MG63 (cell line): ENCODE results near the gene WWOX. TPM values are rescaled to one million over a fixed set of nuclear protein-coding genes. Genes with fewer than 3 reads are reported as not detected.

ENCODE experiments used
- DNase-seq: peaks from one replicate; pipeline ENCODE4 v3.0.0-alpha.2; 2020
- H3K27me3 ChIP-seq: fragments of 250-450 bp; sonication (Bioruptor Pico); 2 replicates; pipeline ENCODE4 v1.5.1; 2020; ENCODE audit warnings: mild to moderate bottlenecking, moderate library complexity
- H3K36me3 ChIP-seq: fragments of 250-450 bp; sonication (Bioruptor Pico); 2 replicates; pipeline ENCODE4 v1.5.1; 2020; ENCODE audit warnings: mild to moderate bottlenecking, moderate library complexity
- H3K4me3 ChIP-seq: fragments of 250-450 bp; sonication (Bioruptor Pico); 2 replicates; pipeline ENCODE4 v1.5.1; 2020; ENCODE audit warnings: mild to moderate bottlenecking, moderate library complexity
- H3K9me3 ChIP-seq: fragments of 250-450 bp; sonication (Bioruptor Pico); 2 replicates; pipeline ENCODE4 v1.5.1; 2020; ENCODE audit warnings: mild to moderate bottlenecking, moderate library complexity
- total RNA-seq: library from RNA; depleted of rRNA; stranded (reverse); fragments of >200 nt; shearing (Covaris generic); gene quantifications from 2 replicates; pipeline ENCODE4 v1.2.3, GENCODE V29; 2014; ENCODE audit warnings: low replicate concordance

Gene WWOX
- total RNA-seq, 1 experiment from 2014 or later, result 11.4 TPM

- no peak for DNase-seq
- no peaks in the 10 kb centered on the region for H3K27me3 ChIP-seq
- H3K4me3 ChIP-seq, result no peak overlapping the region
- H3K9me3 ChIP-seq, result no peaks in the 10 kb centered on the region; the same call in 1 of the 2 replicates
- H3K36me3 ChIP-seq, result no peaks in the 10 kb centered on the region
These were observed 64.6 kb downstream of the WWOX start for GRCh38 chr16:78163772-78164670.

GRCh38 chr16:78170494-78170933, 71.1 kb downstream of the WWOX start:
- no peaks in the 10 kb centered on the region for H3K36me3 ChIP-seq
- peaks cover 1% of the 10 kb centered on the region for H3K9me3 ChIP-seq
- no peak for DNase-seq
- no peak overlapping the region for H3K4me3 ChIP-seq
- H3K27me3 ChIP-seq, result no peaks in the 10 kb centered on the region

- Histone ChIP-seq H3K27me3 (no peaks in the 10 kb centered on the region), H3K4me3 (no peak overlapping the region), H3K9me3 (peaks cover 3% of the 10 kb centered on the region), H3K36me3 (no peaks in the 10 kb centered on the region)
- DNase-seq, result peak; percentile 36
These were observed 75.8 kb downstream of the WWOX start for GRCh38 chr16:78175287-78175686.

- no peak for DNase-seq
These were observed 77.0 kb downstream of the WWOX start for GRCh38 chr16:78176435-78176834.

GRCh38 chr16:78177218-78177617, 77.8 kb downstream of the WWOX start:
- Histone ChIP-seq H3K9me3 (peaks cover 3% of the 10 kb centered on the region), H3K36me3 (no peaks in the 10 kb centered on the region), H3K4me3 (no peak overlapping the region), H3K27me3 (no peaks in the 10 kb centered on the region)
- no peak for DNase-seq

More at GRCh38 chr16:78176435-78176834, 77.0 kb downstream of the WWOX start:
- Histone ChIP-seq H3K9me3 (peaks cover 3% of the 10 kb centered on the region), H3K36me3 (no peaks in the 10 kb centered on the region), H3K4me3 (no peak overlapping the region), H3K27me3 (no peaks in the 10 kb centered on the region)

GRCh38 chr16:78177987-78178386, 78.5 kb downstream of the WWOX start:
- peaks cover 3% of the 10 kb centered on the region for H3K9me3 ChIP-seq
- H3K27me3 ChIP-seq, result no peaks in the 10 kb centered on the region
- no peaks in the 10 kb centered on the region for H3K36me3 ChIP-seq
- no peak for DNase-seq
- H3K4me3 ChIP-seq, result no peak overlapping the region

- no peak for DNase-seq
- H3K4me3 ChIP-seq, result no peak overlapping the region
- no peaks in the 10 kb centered on the region for H3K27me3 ChIP-seq
- no peaks in the 10 kb centered on the region for H3K36me3 ChIP-seq
- H3K9me3 ChIP-seq, result peaks cover 3% of the 10 kb centered on the region
These were observed 80.2 kb downstream of the WWOX start for GRCh38 chr16:78179666-78180065.

GRCh38 chr16:78180349-78180748, 80.9 kb downstream of the WWOX start:
- no peak for DNase-seq
- H3K27me3 ChIP-seq, result no peaks in the 10 kb centered on the region
- peaks cover 3% of the 10 kb centered on the region for H3K9me3 ChIP-seq
- H3K36me3 ChIP-seq, result no peaks in the 10 kb centered on the region
- no peak overlapping the region for H3K4me3 ChIP-seq

GRCh38 chr16:78183437-78184237, 84.2 kb downstream of the WWOX start:
- no peaks in the 10 kb centered on the region for H3K9me3 ChIP-seq
- DNase-seq, result peak; percentile 10
- no peaks in the 10 kb centered on the region for H3K36me3 ChIP-seq
- no peak overlapping the region for H3K4me3 ChIP-seq
- H3K27me3 ChIP-seq, result no peaks in the 10 kb centered on the region

- no peak overlapping the region for H3K4me3 ChIP-seq
- H3K9me3 ChIP-seq, result no peaks in the 10 kb centered on the region
- H3K27me3 ChIP-seq, result no peaks in the 10 kb centered on the region
- H3K36me3 ChIP-seq, result no peaks in the 10 kb centered on the region
- DNase-seq, result no peak
These were observed 85.1 kb downstream of the WWOX start for GRCh38 chr16:78184238-78185183.

GRCh38 chr16:78189121-78189520, 89.7 kb downstream of the WWOX start:
- DNase-seq, result no peak
- no peaks in the 10 kb centered on the region for H3K9me3 ChIP-seq
- no peaks in the 10 kb centered on the region for H3K36me3 ChIP-seq
- H3K4me3 ChIP-seq, result no peak overlapping the region
- no peaks in the 10 kb centered on the region for H3K27me3 ChIP-seq

- Histone ChIP-seq H3K27me3 (no peaks in the 10 kb centered on the region), H3K9me3 (no peaks in the 10 kb centered on the region)
These were observed 93.5 kb downstream of the WWOX start for GRCh38 chr16:78192734-78193488.

GRCh38 chr16:78194948-78195347, 95.5 kb downstream of the WWOX start:
- no peak overlapping the region for H3K4me3 ChIP-seq
- DNase-seq, result no peak
- H3K9me3 ChIP-seq, result no peaks in the 10 kb centered on the region
- H3K27me3 ChIP-seq, result no peaks in the 10 kb centered on the region
- no peaks in the 10 kb centered on the region for H3K36me3 ChIP-seq

More at GRCh38 chr16:78192734-78193488, 93.5 kb downstream of the WWOX start:
- no peak overlapping the region for H3K4me3 ChIP-seq
- no peaks in the 10 kb centered on the region for H3K36me3 ChIP-seq
- no peak for DNase-seq

- no peaks in the 10 kb centered on the region for H3K9me3 ChIP-seq
- no peaks in the 10 kb centered on the region for H3K36me3 ChIP-seq
- H3K4me3 ChIP-seq, result no peak overlapping the region
- no peaks in the 10 kb centered on the region for H3K27me3 ChIP-seq
- DNase-seq, result no peak
These were observed 96.3 kb downstream of the WWOX start for GRCh38 chr16:78195797-78196196.

- no peaks in the 10 kb centered on the region for H3K9me3 ChIP-seq
- no peak overlapping the region for H3K4me3 ChIP-seq
- H3K27me3 ChIP-seq, result no peaks in the 10 kb centered on the region
- no peak for DNase-seq
- H3K36me3 ChIP-seq, result no peaks in the 10 kb centered on the region
These were observed 97.0 kb downstream of the WWOX start for GRCh38 chr16:78196502-78196901.

- no peaks in the 10 kb centered on the region for H3K9me3 ChIP-seq
- H3K27me3 ChIP-seq, result no peaks in the 10 kb centered on the region
- DNase-seq, result no peak
- no peaks in the 10 kb centered on the region for H3K36me3 ChIP-seq
- H3K4me3 ChIP-seq, result no peak overlapping the region
These were observed 98.8 kb downstream of the WWOX start for GRCh38 chr16:78198288-78198687.
